Peyer's patch (tissue), 4 donors: ENCODE measurements around the gene ATP5PD.

Source experiments
- POLR2A ChIP-seq, 2 donors: fragments of 450-650 bp; IDR thresholded peaks; one replicate each; pipeline ENCODE4 v1.5.1; 2017; ENCODE audit warnings: antibody characterized with exemption in 2 of 2, mild to moderate bottlenecking in 2 of 2, moderate library complexity in 2 of 2
- TF ChIP-seq, protein P1 (sequence below), 6 experiments: fragments of 450-650 bp in 4 of 6; fragments of 200-600 bp in 2 of 6; sonication (generic) in 1 of 6; IDR thresholded peaks; one replicate each; pipeline ENCODE4 v1.5.1; 2017 to 2019; ENCODE audit warnings: antibody characterized with exemption in 6 of 6, mild to moderate bottlenecking in 3 of 6, moderate library complexity in 1 of 6

DNA sequence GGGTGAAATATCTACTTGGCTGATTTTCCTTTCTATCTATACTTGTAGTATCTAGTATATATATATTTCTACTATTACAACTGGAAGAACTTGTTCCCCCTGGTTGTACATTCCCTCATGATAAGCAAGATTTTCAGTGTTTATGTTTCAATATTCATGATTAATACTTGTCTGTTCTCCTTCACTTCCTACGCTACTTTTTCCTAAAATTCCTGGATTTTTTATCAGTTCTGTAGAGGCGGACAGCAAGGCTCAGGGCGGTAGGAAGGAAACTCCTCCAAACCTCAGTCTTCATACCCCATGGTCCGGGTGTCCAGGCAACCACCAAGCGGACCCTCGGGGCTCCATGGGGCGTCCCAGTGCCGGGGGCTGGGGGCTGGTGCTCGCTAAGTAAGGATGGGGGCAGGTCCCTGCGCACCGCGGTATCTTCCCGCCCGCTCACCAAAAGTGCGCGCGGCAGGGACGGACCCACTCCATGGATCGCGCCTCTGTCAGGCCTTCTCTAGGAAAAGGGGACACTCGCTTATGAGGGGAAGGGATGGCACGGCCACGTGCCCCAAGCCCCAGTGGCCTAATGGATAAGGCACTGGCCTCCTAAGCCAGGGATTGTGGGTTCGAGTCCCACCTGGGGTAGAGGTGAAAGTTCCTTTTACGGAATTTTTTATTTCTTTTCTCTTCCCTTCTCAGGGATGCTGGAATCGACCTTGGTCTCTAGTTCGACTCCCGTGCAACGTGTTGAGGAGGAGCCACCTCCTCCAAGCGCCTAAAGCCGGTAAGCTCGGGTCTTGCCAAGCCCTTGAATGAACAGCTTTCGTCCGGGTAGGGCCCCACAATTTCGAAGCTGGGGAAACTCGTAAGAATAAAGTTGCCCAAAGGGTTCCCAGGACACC, 13.2 kb downstream of the ATP5PD start:
- TF ChIP-seq, protein P1, sequence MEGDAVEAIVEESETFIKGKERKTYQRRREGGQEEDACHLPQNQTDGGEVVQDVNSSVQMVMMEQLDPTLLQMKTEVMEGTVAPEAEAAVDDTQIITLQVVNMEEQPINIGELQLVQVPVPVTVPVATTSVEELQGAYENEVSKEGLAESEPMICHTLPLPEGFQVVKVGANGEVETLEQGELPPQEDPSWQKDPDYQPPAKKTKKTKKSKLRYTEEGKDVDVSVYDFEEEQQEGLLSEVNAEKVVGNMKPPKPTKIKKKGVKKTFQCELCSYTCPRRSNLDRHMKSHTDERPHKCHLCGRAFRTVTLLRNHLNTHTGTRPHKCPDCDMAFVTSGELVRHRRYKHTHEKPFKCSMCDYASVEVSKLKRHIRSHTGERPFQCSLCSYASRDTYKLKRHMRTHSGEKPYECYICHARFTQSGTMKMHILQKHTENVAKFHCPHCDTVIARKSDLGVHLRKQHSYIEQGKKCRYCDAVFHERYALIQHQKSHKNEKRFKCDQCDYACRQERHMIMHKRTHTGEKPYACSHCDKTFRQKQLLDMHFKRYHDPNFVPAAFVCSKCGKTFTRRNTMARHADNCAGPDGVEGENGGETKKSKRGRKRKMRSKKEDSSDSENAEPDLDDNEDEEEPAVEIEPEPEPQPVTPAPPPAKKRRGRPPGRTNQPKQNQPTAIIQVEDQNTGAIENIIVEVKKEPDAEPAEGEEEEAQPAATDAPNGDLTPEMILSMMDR (IDR thresholded peaks at IDR 0.05), result peak in 2 of 6 experiments; percentile 1 to 9
- TF ChIP-seq POLR2A (IDR thresholded peaks at IDR 0.05), result peak in 1 of 2 donors; percentile 4
